GM18507 (cell line): ENCODE results near the gene CDH13.

Source experiments
- DNase-seq: peaks from one replicate; pipeline ENCODE4 v3.0.0; 2011; ENCODE audit warnings: low read depth; ENCODE audit not compliant: insufficient read length; ENCODE audit errors: extremely low spot score
- FAIRE-seq: peaks from 2 replicates; lab custom pipeline; 2011; peaks lifted over from hg19 to GRCh38; lab: Jason Lieb, UNC

The CDH13 gene

DNA sequence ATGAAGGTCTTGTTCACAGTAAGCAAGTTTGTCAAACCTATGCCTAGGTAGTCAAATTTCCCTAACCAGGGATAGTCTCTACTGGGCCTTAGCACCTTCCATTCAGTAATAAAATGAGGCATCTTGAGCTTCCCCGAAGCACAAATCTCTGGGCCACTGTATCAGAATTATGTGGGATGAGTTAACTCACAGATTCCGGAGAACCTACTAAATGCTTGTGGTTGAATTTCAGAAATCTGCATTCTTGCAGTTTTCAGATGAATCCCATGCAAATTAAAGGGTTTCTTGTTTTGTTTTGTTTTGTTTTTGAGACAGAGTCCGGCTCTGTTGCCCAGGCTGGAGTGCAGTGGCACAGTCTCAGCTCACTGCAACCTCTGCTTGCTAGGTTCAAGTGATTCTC lies 702.2 kb downstream of the CDH13 start:
- no peak for DNase-seq
- FAIRE-seq, result no peak

DNA sequence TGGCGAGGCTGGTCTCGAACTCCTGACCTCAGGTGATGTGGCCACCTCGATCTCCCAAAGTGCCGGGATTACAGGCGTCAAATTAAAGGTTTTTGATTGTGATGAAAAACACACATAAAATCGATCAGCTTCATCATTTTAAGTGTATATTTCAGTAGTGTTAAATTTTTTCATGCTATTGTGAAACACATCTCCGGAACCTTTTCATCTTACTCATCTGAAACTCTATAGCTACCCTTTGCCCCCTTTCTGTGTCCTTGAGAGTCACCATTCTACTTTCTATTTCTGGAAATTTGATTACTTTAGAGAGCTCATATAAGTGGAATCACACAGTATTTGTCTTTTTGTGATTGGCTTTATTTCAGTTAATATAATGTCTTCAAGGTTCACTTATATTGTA lies 702.7 kb downstream of the CDH13 start:
- no peak for FAIRE-seq
- DNase-seq, result no peak

DNA sequence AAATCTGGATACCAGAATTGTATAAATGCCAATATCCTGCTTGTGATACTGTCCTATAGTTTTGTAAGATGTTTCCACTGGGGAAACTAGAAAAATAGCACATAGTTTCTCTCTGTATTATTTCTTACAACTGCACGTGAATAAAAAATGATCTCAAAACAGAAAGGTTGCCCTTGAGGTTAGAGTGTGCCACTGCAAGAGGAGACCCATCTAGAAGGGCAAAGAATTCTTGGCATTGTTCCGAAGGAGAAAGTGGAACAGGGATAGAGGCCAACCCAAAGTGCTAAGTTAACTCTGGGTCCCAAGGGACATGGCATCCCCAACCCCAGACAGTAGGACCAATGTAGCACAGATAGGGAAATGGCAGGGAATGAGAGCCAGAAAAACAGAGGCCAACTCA lies 703.5 kb downstream of the CDH13 start:
- no peak for FAIRE-seq
- DNase-seq, result no peak

DNA sequence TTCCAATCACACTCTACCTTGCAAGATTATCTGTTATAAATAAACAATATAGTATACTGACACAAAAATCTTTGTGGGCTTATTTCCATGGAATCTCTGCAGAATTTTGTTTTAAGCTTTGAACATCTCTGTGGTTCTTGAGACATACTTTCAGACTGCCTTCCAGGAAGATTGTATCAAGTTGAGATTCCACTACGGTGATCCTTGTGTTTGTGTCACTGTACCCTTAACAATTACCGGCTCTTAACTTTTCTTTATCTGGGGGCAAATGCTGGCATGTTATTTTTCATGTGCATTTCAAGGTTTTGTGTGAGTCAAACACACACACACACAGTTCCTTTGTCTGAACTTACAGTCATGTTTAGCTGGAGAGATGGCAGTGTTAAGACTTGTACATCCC lies 708.3 kb downstream of the CDH13 start:
- FAIRE-seq (no peak), DNase-seq (no peak)

DNA sequence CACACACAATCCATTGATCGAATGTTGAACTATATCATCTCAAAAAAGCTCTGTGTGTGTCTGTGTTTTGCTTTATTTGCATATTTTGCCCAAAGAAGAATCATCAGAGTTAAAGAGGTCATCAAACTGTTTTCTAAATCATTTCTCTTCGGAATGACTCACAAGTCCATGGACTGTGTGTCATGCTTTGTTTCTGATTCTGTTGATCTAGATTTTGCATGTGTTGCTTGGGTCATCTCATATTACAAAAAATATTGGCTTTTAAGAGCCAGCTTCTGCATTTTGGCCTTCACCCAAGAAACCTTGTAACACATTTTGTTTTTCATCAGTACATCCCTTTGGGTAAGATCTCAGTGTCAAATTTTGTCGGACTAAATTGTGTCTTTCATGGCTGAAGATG lies 709.8 kb downstream of the CDH13 start:
- no peak for FAIRE-seq
- no peak for DNase-seq

DNA sequence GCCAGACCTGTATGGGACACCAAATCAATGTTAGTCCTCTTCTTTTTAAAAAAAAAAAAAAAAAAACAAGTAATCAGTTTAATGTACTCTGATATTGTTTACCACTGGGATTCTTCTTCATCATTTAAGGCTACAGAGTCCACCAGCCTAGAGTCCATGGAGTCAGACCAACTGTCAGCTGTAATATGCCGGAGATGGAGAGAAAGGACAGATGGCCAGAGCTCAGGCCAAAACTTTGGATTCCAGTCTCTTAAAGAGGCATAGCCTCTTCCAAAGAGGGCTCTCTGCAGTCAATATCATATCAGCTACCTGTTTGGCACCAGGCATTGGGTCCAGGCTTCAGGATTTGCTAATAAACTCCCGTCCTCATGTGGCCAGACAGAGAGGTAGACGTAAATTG lies 711.4 kb downstream of the CDH13 start:
- DNase-seq (no peak), FAIRE-seq (no peak)

DNA sequence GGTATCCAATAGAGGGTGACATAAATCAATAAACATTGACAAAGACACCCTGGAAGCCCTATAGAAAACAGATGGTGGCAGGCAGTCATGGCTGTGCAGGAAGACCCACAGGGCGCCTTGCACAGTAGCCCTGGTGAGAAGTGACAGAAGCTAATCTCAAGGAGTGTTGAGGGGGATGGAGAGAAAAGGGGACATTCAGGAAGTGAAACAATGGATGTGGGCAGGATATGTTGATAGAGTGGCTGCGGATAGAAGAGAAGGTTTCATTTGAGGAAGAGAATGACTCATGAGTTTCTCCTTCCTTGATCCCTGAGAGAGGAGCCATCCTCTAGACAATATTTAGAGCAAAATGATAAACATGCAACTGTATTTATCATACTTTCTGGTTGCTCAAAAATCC lies 712.2 kb downstream of the CDH13 start:
- FAIRE-seq, result no peak
- DNase-seq, result no peak

DNA sequence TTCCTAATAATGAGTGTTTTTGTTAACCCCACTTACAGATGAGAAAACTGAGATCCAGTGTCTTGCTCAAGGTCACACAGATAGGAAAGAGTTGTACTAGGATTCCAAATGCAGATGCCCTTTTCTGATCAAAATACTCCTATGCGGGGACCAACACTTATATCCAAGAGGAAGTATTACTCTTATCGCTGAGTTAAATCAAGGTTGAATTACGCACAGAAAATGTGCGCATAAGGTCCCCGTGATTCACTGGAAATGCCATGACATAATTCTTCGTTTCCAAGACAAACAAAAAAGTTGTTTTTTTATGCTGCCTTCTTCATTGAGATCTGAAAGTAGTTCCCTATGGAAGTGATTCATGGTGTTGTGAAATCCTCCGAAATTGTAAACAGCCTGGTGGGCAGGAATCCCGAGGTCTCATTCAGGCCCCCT lies 717.2 kb downstream of the CDH13 start:
- FAIRE-seq (no peak), DNase-seq (no peak)

DNA sequence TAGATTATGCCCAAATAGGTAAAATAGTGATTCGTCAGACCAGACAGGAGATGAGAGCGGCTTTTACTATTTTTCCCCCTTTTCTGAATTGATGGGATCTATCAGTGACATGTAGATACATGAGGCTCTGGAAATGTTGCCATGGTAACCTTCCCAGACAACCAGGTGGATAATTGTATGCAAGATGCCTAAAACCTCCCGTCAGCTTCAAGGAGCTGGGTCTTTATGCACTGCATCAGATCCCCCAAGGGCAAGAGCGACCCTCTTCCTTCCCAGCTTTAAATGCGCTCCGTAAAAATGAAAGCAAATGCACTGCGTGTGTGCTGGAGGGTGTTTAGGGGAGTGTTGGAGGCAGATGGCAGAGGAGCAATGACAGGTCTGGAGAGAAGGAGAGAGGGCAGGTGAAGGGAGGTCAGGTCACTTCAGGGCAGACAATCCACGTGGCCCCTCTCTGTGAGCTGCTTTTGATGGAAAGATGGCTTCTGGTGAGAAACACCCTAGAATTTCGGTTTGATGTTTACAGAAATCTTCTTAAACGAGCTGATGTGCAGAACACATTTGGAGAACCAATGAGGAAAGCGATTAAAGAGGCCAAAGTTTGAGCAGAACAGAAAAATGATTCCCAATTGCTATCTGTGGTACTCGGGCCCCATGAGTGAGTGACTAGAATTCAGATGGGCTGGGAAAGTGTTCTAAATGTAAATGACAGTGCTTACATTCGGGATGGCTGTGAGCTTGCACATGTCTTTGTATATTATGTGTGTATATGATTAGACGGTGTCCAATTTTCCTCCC lies 719.3 kb downstream of the CDH13 start:
- no peak for FAIRE-seq

DNA sequence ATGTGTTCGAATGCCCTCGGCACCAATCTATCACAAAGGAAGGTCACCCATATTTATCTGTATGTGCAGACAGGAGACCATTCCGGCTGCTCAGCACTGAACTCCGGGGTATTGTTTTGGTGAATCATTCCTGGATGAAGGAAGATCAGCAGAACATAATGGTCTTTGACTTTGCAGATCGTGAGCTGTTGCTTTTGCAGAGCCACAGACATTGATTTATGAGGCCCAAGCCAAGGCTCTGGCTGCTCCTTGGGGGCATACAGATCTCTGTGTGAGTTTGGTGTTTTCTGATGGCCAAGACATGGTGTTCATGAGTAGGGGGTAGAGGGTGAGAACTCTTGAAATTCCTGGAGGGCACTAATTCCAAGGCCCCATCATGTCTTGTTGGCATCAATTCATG lies 722.2 kb downstream of the CDH13 start:
- no peak for FAIRE-seq

More for the DNA sequence above, 719.3 kb downstream of the CDH13 start:
- DNase-seq, result no peak

DNA sequence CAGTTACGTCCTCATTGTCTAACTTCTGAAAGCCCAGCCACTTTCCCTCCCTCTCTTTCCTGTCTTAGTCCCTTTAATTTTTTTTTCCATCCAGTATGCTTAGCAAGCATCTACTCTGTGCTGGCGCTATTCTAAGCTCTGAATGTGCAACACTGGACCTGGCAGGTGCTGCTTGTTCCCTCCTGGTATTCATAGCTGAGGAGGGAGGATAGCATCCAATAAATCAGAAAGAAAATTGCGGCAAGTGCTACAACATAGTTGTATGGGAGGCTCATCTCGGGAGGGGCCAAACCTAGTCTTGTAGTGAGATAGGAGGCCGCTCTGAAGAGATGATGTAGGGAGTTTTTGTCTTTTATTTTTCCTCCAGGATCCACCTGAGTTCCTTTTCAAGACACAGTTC lies 723.7 kb downstream of the CDH13 start:
- DNase-seq, result no peak
- FAIRE-seq, result no peak

More for the DNA sequence above, 722.2 kb downstream of the CDH13 start:
- no peak for DNase-seq

DNA sequence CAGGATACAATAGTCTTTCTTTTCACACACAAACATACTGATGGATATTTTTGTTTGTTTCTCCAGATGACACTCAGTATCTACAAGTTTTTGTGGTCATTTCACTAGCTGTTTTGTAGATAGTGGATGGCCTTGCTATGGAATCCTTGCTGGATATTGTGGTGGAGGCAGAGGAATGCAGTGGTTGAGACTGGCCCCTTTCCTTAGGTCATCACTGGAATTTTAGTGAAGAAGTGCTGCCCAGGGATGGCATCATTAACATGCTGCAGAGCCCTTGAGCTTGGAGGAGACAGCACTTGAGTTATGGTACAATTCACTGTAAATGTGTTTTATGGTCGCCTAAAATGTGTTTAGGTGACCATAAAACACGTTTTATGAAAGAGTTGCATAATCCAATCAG lies 725.1 kb downstream of the CDH13 start:
- no peak for FAIRE-seq

DNA sequence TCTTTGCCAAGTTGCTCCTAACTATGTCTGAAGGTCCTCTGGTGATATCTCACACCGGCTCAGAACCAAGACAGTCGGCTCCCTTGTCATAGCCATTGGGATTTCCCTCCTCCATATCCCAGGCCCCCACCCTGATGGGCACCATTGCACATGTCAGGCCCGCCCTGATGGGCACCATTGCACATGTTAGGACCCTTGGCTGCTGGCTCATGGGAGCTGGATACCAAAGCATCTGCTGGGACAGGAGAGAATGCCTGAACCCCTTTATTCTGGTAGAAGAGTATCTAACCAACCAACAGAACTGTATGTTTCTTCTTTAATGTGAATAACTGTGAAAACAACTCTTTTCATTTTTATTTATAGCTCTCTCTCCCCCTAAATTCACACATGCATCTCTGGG lies 726.5 kb downstream of the CDH13 start:
- DNase-seq, result no peak

More for the DNA sequence above, 725.1 kb downstream of the CDH13 start:
- DNase-seq, result no peak

DNA sequence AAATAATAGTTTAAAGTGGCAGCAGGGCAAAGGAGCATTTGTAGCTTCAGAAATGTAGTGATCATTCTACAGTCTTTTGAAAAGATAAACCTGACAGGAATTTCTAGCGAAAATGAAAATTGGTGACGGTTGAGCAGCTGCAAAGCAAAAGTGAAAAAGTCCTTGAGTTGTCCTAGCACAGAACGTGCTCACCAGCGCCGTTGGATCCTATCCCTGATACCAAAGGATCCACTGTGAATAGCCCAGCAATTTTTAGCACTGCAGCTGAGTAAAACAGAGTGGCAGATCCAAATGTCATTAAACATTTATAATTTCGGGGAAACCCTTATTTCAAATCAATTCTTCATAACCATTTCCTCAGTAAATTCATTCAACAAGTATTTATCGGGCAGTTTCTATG lies 727.2 kb downstream of the CDH13 start:
- no peak for FAIRE-seq
- no peak for DNase-seq

More for the DNA sequence above, 726.5 kb downstream of the CDH13 start:
- FAIRE-seq, result no peak

DNA sequence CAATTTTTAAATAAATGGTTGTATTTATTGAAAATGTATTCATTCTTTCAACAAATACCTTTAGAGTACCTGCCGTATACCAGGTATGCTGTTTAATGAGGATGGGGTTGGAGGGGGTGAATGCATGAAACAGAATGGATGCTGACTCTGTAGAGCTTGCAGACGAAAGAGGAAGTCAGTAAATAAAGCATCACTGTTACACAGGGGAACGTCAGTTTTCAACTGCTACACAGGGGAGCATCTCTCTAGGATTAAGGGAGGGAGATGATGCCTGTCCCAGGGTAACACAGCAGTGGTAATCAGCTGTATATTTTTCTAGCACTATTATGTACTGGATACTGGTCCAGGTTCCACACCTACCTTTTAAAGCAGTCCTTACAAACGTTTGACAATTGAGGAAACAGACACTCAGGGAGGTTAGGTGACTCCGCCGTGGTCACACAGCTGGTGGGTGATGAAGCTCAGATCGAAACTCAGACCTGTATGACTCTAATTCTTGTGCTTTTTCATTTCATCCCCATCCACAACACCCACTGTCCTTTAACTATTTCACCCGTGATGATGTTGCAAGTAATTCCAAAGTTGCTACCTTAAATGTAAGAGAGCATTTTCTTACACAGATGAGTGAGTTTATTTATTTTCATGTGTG lies 728.9 kb downstream of the CDH13 start:
- DNase-seq (no peak), FAIRE-seq (no peak)

DNA sequence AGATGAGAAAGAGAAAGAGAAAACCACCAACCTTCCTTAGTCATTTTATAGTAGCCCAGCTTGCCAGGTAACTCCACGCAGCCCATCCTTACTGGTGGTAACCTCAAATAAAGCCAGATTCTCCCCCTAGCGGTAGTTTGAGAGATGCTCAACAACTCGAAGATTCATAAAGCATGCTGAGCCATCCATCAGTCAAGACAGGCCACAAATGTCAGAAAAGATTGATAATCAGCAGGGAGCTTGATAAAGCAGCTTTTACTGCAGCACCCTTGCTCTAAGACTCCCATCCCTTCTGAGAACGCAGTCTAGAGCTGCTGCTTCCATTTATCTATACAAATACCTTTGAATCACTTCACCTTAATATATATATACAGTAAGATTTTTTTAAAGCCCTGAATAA lies 729.5 kb downstream of the CDH13 start:
- peak; percentile 7 for DNase-seq
- peak; percentile 79 for FAIRE-seq

DNA sequence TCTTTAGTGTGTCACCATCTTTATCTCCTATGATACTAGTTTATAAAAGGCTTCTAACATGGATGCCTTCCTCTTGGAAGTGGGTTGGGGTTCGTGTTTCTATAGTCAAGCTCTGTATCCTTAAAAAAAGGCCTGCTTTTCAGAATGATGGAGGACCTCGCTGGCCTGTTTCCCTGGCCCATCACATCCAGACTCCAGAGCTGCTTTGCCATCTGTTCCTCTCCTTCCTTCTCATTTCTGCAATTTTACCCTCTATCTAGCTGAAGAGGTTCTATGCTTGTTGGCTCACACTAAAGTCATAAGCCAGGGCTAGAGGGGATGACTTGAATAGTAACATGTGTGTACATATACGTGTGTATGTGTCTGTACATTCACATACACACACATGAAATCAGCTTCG lies 730.2 kb downstream of the CDH13 start:
- FAIRE-seq (no peak), DNase-seq (no peak)

DNA sequence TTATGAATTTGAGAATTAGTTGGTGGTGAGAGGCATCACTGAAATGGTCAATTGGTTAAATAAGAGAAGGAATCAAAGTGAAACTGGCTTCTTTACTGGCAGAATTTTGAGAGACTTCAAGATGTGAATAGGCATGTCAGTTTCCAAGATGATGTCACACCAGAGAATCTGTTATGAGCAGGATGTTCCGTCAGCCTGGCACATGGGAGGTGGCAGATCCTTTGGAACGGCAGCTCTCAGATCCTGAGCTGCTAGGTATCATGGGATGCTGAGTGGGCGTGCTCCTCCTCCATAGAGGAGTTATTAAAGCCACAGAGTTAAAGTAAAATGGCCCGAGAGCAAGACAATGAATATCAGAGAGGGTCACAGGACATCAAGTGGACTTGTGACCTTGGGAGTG lies 736.8 kb downstream of the CDH13 start:
- FAIRE-seq, result no peak
- DNase-seq, result no peak

DNA sequence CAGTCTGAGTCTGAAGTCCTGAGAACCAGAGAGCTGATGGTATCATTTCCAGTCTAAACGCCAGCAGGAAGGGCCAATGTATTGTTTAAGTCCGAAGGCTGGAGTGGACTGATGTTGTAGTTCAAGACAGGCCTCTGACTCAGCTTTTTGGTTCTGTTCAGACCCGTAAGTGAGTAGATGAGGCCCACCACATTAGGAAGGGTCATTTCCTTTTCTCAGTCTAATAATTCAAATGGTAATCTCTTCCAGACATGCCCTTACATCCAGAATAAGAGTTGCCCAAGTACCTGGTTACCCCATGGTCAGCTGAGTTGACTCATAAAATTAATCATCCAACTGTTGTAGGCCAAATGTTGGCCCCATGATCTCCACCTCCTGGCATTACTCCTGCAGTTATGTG lies 738.4 kb downstream of the CDH13 start:
- DNase-seq (no peak), FAIRE-seq (no peak)

DNA sequence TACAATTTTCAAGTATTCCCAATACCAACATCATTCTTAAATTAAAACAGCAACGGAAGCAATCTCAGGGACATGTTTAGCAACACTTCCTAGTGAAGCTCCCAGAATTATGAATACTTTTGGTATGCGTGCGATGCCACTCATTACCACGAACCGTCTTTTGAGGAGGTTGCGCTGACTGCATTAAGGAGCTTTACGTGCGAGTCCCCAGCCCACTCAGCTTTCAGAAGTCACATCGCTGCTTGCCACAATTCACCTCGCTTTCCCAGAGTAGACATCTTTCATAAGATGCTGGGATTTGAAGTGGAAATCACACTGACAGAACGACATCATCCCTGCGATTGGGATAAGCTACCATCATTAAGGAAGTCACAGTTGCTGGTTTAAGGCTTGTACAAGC lies 739.5 kb downstream of the CDH13 start:
- no peak for DNase-seq
- FAIRE-seq, result no peak

DNA sequence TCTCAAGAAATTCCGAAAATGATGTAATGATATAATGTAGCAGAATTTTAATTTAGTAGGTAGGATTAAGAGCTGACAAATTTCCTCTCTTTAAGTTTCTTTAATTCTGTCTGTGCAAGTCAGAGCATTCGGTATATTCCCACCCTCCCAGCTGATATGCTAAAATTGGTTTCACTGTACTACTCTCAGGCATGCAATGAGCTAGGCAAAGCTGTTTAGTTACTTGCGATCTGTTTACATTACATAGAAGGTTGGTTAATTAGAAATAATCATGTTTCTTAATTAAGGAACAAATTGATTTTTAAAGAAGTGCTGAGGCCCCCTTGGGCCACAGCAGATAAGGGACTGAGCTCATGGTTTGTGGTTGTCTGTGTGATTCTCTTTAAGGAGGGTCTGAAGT lies 748.2 kb downstream of the CDH13 start:
- DNase-seq (no peak), FAIRE-seq (no peak)
